ENCODE measurements around the gene UGT2A3. TPM values are rescaled to one million over a fixed set of nuclear protein-coding genes. Genes with fewer than 3 reads are reported as not detected.

Gene UGT2A3
- total and polyA plus RNA-seq, 2 of the 8 experiments (the other 6 are each of a cell fraction or from before 2014, with no cell fraction given) = not detected

DNA sequence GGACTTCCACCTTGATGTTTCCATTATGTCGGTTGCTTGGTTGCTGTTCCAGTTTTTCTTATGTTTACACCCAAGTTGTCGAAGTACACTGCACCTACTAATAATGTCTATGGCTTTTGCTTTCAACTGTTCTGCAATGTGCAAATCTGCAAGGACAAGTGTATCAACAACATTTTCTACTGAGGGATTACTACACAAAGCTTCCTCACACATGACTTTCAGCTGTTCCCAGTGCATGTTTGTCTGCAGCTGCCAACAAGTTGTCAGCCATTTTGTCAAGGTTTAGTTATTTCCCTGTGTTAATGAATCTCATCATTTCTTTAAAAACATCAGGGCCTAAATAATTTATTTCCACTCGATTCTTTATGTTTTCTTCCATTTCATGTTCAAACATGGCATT, 45.4 kb upstream of the UGT2A3 start:
- Histone ChIP-seq H2BK120ac (replicated peaks; ENCODE audit: low read depth, low read length) (no peak overlapping the region), H2AK5ac (ENCODE audit: low read depth, low read length) (no peak overlapping the region), H2BK5ac (ENCODE audit: low read depth, low read length) (no peak overlapping the region), H2BK20ac (ENCODE audit: low read length) (no peak overlapping the region), H2AFZ (ENCODE audit: low read length) (peak overlapping the region; percentile 44; the same call in 1 of the 2 replicates), H3K79me1 (ENCODE audit: low read depth, low read length) (no peaks in the 10 kb centered on the region), H4K5ac (ENCODE audit: insufficient read length, low read depth, low read length) (no peak overlapping the region), H3K79me2 (ENCODE audit: control insufficient read depth in 1 of 2, insufficient read depth in 2 of 2, low read length in 2 of 2) (no peaks in the 10 kb centered on the region), H3K9ac (replicated peaks in 1 of 4; ENCODE audit: extremely low read depth in 1 of 4, low read depth in 3 of 4, low read length in 3 of 4) (no peak overlapping the region), H3K4me1 (replicated peaks in 1 of 4; ENCODE audit: control insufficient read depth in 3 of 4, insufficient read depth in 4 of 4, low read length in 3 of 4) (no peaks in the 10 kb centered on the region), H4K20me1 (replicated peaks in 1 of 2; ENCODE audit: control insufficient read depth in 1 of 2, insufficient read depth in 2 of 2, low read length in 2 of 2) (no peaks in the 10 kb centered on the region), H3K27ac (ENCODE audit: low read depth, low read length) (no peak overlapping the region), H3K4me2 (ENCODE audit: insufficient read depth in 1 of 2, low read depth in 2 of 2, low read length in 2 of 2) (no peak overlapping the region), H3K23ac (ENCODE audit: insufficient read length) (no peak overlapping the region), H3K36me3 (ENCODE audit: control insufficient read depth in 2 of 4, insufficient read depth in 4 of 4, low read length in 3 of 4) (no peaks in the 10 kb centered on the region), H3K23me2 (ENCODE audit: low read depth, low read length) (no peaks in the 10 kb centered on the region; the same call in 1 of the 2 replicates), H3K18ac (ENCODE audit: extremely low read depth, low read length) (no peak overlapping the region), H3K14ac (ENCODE audit: insufficient read length) (no peak overlapping the region), H3K56ac (replicated peaks; ENCODE audit: insufficient read length, low read depth, low read length) (no peak overlapping the region), H3K9me3 (ENCODE audit: insufficient read depth in 2 of 2, low read depth in 1 of 2, low read length in 1 of 2) (no peaks in the 10 kb centered on the region), H3K27me3 (replicated peaks in 1 of 4; ENCODE audit: control insufficient read depth in 3 of 4, extremely low read depth in 1 of 4, insufficient read depth in 3 of 4, low read length in 3 of 4) (no peaks in the 10 kb centered on the region), H4K8ac (ENCODE audit: extremely low read depth, insufficient read depth, low read length) (no peak overlapping the region), H2BK12ac (ENCODE audit: low read depth, low read length) (no peak overlapping the region), H3K4me3 (ENCODE audit: extremely low read depth in 1 of 4, insufficient read depth in 2 of 4, low read depth in 3 of 4, low read length in 4 of 4) (no peak overlapping the region), H4K91ac (replicated peaks; ENCODE audit: insufficient read length, low read length) (no peak overlapping the region), H2BK15ac (ENCODE audit: low read length) (no peak overlapping the region), H3K4ac (replicated peaks; ENCODE audit: insufficient read length, low read depth, low read length) (no peak overlapping the region)
- DNase-seq (ENCODE audit: low read depth in 1 of 2, low spot score in 2 of 2) (no peak), FAIRE-seq (no peak)
- TF ChIP-seq EZH2 (IDR thresholded peaks at IDR 0.05; ENCODE audit: low read depth, low read length, severe bottlenecking) (no peak), HDAC6 (IDR thresholded peaks at IDR 0.05; ENCODE audit: low read depth, low read length) (no peak), EP300 (IDR thresholded peaks at IDR 0.05; ENCODE audit: borderline replicate concordance in 1 of 2, low read depth in 2 of 2, low read length in 2 of 2) (no peak), KDM4A (IDR thresholded peaks at IDR 0.05; ENCODE audit: low read depth, low read length, severe bottlenecking) (no peak), POU5F1 (IDR thresholded peaks at IDR 0.05; ENCODE audit: low read depth, low read length) (no peak), SUZ12 (IDR thresholded peaks at IDR 0.05; ENCODE audit: low read length) (no peak), SIRT6 (IDR thresholded peaks at IDR 0.05; ENCODE audit: low read length) (no peak), RAD21 (IDR thresholded peaks at IDR 0.05 in 1 of 2, conservative IDR thresholded peaks at IDR 0.05 in 1 of 2; ENCODE audit: low read depth in 2 of 2, low read length in 2 of 2) (no peak), SRF (IDR thresholded peaks at IDR 0.05; ENCODE audit: low read depth, low read length) (no peak), GTF2F1 (IDR thresholded peaks at IDR 0.05; ENCODE audit: borderline replicate concordance, low read depth, low read length) (no peak), SIN3A (conservative IDR thresholded peaks at IDR 0.05 in 1 of 2, IDR thresholded peaks at IDR 0.05 in 1 of 2; ENCODE audit: low read depth in 1 of 2, low read length in 2 of 2) (no peak), TAF7 (optimal IDR thresholded peaks at IDR 0.05; ENCODE audit: borderline replicate concordance, low read depth, low read length) (no peak)
- ChIA-PET CTCF (ENCODE audit: partially characterized antibody) (interaction anchor here (1.1 to 1.3 kb wide), 4 partner anchors 24 to 498 kb away, joined by 3 read pairs; no protein-coding TSS in a partner anchor), POLR2A (ENCODE audit: partially characterized antibody) (no interaction called here)
- 94% methylated on average over 3 of the region's 3 CpGs; no CpG with 5 or more reads in 1 of the 2 experiments for WGBS, 2 experiments (ENCODE audit: extremely low coverage in 1 of 2, insufficient coverage in 1 of 2, insufficient read length in 1 of 2, insufficient replicate concordance in 2 of 2, low coverage in 1 of 2, low lambda C conversion rate in 2 of 2, missing lambda C conversion rate in 1 of 2)
